Measurements from ENCODE around the gene ATM.

Gene ATM

DNA sequence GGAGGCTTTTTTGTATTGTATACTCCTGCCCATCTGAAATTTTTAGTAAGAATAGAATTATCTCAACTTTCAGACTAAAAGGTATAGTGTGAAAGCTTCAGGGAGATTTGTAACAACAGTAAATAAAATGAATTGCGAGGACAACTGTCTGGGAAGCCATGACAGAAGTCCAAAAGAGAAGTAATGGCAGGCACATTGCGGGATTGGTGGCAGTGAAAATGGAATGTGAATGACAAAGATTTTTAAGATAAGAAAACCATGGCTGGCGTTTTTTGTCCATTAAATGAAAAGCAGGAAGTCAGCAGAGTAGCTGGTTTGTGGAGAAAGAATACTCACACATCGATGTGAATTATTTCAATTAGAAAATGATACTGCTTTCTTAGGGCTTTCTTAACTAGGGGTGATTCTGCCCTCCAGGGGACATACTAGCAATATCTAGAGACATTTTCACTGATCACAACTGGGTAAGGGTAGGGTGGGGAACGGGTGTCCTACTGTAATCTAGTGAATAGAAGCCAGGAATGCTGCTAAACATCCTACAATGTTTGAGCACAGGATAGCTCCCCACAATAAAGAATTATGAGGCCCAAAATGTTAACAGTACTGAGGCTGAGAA, 2.0 kb upstream of the ATM start:
- H3K4me3 ChIP-seq (ENCODE audit: low read length): peak overlapping the region; percentile 80
- DNase-seq (ENCODE audit: low read depth, low spot score): no peak

DNA sequence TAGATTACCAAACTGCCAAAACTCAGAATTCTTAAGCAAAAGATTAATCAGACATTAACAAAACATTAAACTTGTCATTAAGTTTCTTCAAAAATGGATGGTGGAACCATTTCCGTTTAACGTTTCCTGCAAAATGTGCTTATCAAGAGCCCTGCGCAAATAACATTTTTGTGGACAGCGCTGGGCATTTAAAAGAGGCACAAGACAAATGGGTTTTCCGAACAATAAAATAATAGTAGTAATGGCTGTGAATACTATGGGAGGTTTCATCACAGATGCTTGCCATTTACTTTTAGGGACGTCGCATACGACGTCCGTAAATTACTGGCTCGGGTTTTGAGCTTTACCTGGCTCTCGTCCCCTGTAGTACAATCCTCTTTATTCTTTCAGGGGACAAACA, 1.5 kb upstream of the ATM start:
- DNase-seq (ENCODE audit: low read depth, low spot score): no peak
- peak overlapping the region; percentile 80 for H3K4me3 ChIP-seq (ENCODE audit: low read length)

DNA sequence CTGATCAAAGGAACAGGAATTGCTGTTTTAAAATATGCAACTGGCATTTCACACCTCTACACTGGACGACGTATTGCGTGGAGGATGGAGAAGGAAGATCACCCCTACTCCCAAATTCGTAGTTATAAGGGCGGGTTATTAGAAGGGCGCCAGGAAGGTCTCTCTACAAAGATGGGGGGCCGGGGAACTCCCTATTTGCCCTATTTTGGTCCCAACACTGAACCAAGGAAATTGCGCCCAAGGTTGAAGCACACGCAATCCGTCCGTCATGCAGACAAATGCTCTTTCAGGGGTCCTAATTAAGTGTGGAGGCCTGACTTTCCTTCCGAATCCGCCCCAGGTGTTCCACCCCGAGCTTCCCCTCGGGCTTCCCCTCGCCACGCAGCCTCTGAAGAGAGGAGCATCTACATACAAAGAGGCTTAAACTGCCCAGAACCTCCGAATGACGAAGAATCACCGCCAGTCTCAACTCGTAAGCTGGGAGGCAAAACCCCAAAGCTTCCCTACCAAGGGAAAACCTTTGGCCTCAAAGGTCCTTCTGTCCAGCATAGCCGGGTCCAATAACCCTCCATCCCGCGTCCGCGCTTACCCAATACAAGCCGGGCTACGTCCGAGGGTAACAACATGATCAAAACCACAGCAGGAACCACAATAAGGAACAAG, 825 bp upstream of the ATM start:
- peak overlapping the region; percentile 80 for H3K4me3 ChIP-seq (ENCODE audit: low read length)
- DNase-seq (ENCODE audit: low read depth, low spot score): no peak

DNA sequence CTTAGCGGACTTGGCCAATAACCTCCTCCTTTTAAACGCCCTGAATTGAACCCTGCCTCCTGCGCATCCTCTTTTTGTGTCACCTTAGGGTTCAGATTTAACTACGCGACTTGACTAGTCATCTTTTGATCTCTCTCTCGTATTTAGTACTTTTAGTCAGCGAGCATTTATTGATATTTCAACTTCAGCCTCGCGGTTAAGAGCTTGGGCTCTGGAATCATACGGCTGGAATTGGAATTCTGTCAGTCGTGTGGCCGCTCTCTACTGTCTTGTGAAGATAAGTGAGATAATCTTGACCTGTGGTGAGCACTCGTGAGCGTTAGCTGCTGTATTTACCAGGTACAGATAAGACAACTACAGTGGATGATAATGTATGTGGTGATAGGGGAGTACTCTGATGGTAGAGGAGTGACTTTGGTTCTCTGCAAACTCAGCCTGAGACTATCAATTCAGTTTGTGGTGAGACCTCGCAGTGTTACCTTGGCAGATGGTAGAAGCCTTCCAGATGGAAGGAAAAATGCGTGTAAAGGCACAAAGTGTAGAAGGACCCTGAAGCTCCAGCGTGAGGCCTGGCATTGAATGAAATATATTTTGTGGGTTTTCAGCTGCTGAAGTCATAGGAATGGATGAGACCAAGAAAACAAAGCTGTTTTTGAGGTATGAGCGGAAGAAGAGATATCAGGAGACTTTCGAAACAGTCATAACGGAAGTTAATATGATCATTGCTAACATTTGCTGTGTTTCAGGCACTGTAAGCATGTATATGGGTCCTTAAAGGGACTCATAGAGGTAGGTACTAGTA, 682 bp downstream of the ATM start:
- peak overlapping the region; percentile 80 for H3K4me3 ChIP-seq (ENCODE audit: low read length)
- peak; percentile 45 for DNase-seq (ENCODE audit: low read depth, low spot score)

DNA sequence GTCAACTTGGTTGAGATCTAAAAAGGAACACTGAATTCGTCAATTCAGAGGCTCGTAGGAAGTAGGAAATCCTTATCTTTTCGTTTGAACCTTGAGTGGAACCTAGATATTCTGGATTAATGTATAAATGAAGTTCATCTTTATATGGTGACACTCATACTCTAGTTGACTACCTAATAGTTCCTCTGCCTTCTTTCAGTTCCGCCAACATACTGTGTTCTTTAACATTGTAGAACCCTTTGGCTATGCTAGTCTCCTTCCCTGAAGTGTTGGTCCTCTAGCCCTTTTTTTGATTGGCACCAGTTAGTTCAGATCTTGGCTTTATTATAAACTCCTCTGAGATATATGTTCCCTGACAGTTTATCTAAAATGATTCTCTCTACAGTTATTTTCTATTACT, 1.5 kb downstream of the ATM start:
- DNase-seq (ENCODE audit: low read depth, low spot score): no peak
- peak overlapping the region; percentile 80 for H3K4me3 ChIP-seq (ENCODE audit: low read length)

DNA sequence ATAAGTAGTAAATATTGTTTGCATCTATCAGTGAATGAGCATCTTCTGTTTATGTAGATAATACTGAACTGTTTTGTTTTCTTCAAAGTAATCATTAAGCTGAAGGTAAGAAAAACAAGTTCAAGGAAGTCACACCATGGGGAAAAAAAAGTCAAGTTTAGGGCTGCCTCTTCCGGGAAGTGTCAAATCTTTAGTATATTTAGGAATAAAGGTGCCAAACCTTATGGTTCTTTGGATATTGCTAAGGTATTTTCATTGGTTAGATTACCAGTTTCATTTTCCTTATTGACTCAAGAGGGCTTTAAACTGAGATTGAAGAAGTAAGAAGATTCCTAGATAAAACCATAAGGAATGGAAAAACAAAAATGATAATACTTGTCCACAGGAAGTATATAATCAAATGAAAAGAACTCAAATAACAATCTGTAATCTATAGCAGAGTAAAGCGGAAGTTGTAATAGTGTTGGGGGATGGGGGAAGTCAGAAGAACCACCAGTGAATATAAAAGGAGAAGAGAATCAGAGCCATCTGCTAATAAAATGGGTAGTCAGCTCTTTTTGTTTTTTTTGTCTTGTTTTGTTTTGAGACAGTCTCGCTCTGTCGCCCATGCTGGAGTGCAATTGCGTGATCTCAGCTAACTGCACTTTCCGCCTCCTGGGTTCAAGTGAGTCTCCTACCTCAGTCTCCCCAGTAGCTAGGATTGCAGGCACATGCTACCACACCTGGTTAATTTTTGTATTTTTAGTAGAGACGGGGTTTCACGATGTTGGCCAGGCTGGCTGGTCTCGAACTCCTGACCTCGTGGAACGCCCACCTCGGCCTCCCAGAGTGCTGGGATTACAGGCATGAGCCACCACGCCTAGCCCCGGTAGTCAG, 2.3 kb downstream of the ATM start:
- DNase-seq (ENCODE audit: low read depth, low spot score): no peak
- H3K4me3 ChIP-seq (ENCODE audit: low read length): peak overlapping the region; percentile 80

DNA sequence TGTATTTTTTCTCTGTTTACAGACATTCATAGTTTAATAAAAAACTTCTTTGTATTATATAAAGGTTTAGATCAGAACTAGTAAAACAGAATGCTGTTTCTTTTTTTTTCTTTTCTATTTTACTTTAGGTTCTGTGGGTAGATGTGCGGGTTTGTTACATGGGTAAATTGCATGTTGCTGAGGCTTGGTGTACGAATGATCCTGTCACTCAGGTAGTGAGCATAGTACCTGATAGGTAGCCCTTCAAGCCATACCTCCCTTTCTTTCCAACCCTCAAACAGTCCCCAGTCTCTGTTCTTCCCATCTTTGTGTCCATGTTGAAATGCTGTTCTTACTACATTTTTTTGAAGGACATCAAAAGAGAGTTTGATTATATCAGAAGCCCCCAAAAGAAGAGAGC, 3.2 kb downstream of the ATM start:
- no peak overlapping the region for H3K4me3 ChIP-seq (ENCODE audit: low read length)
- no peak for DNase-seq (ENCODE audit: low read depth, low spot score)

DNA sequence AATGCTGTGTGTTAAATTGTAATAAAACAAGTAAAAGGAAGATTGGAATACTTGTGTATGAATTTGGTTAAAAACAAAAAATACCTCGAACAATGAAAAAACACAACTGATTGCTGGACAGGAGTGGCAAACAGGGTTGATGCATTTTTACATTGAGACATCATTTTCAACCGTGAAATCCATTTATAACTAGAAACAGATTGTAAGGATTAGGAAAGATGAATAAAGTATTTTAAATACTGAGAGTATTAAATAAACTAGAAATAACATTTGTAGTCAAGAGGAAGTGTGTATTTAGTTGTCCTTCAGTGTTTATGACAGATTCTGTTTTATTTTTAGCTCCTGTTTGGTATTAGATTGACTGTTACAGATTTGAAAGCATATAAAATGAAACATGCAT, 5.4 kb downstream of the ATM start:
- no peak overlapping the region for H3K4me3 ChIP-seq (ENCODE audit: low read length)
- DNase-seq (ENCODE audit: low read depth, low spot score): no peak

DNA sequence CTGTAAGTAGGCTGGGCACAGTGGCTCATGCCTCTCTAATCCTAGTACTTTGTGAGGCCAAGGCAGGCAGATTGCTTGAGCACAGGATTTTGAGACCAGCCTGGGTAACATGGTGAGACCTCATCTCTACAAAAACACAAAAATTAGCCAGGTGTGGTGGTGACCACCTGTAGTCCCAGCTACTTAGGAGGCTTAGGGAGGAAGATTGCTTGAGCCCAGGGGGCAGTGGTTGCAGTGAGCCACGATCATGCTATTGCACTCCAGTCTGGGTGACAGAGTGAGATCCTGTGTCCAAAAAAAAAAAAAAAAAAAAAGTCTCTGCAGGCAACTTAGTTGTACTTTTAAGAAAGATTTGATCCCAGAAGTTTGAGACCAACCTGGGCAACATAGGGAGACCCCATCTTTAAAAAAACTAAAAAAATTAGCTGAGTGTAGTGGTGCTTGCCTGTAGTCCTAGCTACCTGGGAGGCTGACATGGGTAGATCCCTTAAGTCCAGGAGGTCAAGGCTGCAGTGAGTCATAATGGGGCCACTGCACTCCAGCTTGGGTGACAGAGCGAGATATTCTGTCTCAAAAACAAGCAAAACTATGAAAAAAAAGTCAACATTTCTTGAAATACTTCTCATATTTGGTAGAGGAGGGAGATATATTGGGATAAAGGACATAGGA, 10.5 kb downstream of the ATM start:
- no peak for DNase-seq (ENCODE audit: low read depth, low spot score)

DNA sequence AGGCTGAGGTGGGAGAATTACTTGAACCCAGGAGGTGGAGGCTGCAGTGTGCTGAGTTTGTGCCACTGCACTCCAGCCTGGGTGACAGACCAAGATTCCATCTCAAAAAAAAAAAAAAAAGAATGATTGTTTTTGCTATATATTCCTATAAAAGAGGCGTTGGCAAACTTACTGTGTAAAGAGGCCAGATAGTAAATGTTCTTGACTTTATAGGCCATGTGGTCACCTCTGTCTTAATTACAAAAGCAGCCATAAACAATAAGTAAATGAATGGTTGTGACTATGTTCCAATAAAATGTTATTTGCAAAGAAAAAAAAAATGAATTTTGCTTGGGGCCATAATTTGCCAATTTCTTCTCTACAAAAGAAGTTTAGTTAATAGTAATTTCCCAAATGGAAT, 12.3 kb downstream of the ATM start:
- H3K4me3 ChIP-seq (ENCODE audit: low read length): no peak overlapping the region
- no peak for DNase-seq (ENCODE audit: low read depth, low spot score)

More for the DNA sequence above, 10.5 kb downstream of the ATM start:
- no peak overlapping the region for H3K4me3 ChIP-seq (ENCODE audit: low read length)

DNA sequence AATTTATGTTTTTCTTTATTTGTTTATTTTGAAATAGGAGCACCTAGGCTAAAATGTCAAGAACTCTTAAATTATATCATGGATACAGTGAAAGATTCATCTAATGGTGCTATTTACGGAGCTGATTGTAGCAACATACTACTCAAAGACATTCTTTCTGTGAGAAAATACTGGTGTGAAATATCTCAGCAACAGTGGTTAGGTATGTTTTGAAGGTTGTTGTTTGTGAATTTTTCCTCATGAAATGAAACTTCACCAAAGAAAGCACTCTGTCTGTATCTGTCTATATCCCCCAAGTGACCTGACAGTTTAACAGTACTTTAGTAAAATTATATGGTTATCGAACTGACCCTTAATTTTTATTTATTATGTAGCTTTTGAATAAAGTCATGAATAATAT, 12.8 kb downstream of the ATM start:
- H3K4me3 ChIP-seq (ENCODE audit: low read length): no peak overlapping the region
- DNase-seq (ENCODE audit: low read depth, low spot score): no peak

DNA sequence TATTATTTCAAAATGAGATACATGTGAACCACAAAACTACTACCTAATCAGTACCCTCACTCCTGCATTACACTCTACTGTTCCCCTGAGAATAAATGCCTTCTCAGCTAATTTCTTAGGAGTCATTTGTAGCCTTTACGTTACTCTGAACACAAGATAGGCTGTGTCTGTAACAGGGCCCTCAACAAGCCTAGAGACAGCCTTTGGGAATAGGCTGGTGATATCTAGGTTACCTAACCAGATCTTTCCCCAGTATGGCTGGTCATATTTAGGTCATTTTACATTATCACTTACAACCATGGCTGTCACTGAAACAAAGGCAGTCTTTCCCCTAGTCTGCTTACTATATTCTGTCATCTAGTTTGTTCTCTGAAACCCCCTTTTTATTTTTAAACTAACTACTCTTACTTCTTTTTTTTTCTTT, 14.2 kb downstream of the ATM start:
- DNase-seq (ENCODE audit: low read depth, low spot score): peak; percentile 48
- H3K4me3 ChIP-seq (ENCODE audit: low read length): peak overlapping the region; percentile 36

DNA sequence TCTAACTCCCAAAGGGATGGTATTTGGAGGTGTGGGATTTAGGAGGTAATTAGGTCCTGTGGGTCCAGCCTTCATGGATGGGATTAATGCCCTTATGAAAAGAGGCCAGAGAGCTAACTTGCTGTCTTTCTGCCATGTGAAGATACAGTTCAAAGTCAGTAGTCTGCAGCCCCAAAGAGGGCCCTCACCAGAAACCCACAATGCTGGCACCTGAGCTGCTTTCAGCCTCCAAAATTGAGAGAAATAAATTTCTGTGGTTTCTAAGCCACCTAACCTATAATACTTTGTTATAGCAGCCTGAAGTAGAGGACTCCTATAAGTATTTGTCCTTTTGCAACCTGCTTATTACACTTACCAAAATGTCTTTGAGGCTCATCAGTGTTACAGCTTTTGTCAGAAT, 16.2 kb downstream of the ATM start:
- DNase-seq (ENCODE audit: low read depth, low spot score): peak; percentile 82
- peak overlapping the region; percentile 11; the same call in 1 of the 2 replicates for H3K4me3 ChIP-seq (ENCODE audit: low read length)

DNA sequence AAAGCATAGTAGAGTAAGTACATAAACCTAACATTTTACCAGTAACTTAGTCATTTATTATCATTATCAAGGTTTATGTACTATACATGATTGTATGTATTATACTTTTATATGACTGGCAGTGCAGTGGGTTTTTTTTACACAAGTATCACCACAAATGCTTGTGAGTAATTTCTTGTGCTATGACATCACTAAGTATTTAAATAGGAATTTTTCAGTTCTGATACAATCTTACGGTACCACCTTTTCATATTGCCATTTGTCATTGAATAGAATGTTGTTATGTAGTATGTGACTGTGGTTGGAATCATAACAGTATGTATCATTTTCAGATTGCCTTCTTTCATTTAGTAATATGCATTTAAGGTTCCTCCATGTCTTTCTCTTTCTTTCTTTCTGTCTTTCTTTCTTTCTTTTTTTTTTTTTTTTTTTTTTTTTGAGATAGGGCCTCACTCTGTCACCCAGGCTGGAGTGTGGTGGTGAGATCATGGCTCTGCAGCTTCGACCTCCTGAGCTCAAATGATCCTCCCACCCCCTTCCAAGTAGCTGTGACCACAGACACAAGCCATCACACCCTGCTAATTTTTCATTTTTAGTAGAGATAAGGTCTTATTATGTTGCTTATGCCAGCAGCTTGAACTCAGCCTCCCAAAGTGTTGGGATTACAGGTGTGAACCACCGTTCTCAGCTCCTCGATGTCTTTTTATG, 18.6 kb downstream of the ATM start:
- DNase-seq (ENCODE audit: low read depth, low spot score): no peak
- H3K4me3 ChIP-seq (ENCODE audit: low read length): no peak overlapping the region

DNA sequence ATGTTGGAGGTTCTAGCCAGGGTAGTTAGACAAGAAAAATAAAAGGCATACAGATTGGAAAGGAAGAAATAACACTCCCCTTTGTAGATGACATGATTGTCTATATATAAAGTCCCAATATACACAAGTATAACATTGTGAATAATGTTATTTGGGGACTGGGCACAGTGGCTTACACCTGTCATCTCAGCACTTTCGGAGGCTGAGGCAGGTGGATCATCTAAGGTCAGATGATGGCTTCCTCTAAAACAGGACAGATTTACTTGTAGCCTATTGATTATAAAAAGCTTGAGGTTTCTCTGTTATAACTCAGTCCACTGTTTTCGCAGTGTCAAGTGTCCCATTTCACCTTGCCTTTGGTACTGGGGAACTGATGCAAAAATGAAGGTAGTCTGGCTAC, 19.6 kb downstream of the ATM start:
- no peak overlapping the region for H3K4me3 ChIP-seq (ENCODE audit: low read length)
- no peak for DNase-seq (ENCODE audit: low read depth, low spot score)

DNA sequence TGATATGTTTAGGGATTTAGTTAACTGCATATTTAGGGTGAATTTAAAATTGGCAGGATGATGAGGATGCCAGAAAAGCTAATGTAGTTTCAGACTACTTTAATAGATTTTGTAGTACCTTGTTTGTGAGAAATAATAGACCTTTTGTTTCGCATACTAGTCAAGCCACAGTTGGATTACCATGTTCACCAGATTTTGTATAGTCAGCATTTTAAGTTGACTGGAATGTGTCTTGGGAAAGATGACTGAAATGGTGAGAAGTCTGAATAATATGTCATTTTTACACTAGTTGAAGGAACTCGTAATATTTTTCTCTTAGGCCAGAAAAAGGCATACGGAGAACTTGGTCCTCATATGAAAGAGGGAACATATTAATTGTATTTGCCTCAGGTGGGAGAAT, 23.4 kb downstream of the ATM start:
- no peak overlapping the region for H3K4me3 ChIP-seq (ENCODE audit: low read length)
- no peak for DNase-seq (ENCODE audit: low read depth, low spot score)

DNA sequence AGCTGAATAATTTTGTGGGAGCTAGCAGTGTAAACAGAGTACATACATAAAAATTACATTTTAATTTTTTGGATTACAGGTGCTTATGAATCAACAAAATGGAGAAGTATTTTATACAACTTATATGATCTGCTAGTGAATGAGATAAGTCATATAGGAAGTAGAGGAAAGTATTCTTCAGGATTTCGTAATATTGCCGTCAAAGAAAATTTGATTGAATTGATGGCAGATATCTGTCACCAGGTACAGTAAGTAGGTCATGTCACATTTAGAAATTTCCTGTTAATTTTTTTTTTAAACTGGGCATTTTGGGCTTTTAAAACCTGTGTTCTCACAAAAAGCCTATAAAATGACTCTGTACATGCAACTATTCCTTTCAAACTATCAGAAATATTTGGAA, 24.0 kb downstream of the ATM start:
- H3K4me3 ChIP-seq (ENCODE audit: low read length): no peak overlapping the region
- no peak for DNase-seq (ENCODE audit: low read depth, low spot score)

DNA sequence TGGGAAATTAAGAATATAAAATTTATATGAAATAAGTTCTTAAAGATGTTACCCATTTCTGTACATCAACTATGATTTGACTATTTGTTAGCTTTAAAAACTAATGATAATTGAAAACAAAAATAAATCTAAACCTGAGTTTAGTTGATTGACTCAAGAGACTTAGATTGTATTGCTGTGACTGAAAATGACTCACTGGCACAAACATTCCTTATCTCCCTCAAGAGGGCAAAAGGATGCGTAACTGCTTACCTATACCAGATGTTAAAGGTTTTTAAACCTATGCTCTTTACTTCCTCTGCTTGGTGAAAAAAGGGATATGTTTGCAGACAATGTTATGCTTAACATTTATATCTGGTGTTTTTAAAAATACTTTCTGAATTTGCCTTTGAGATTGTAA, 30.3 kb downstream of the ATM start:
- DNase-seq (ENCODE audit: low read depth, low spot score): no peak
- H3K4me3 ChIP-seq (ENCODE audit: low read length): no peak overlapping the region

All from Jurkat, Clone E6-1 (cell line).